NCI-H510A treated with DMSO at 0.1 percent for 48 hours (cell line): ENCODE results near the gene NTRK2.
"Not testable (repeated sequence)": the region's sequence is repeated elsewhere in the genome, so short reads cannot be mapped to it uniquely, and the experiment has no call there.

ENCODE experiments used
- DNase-seq: peaks from one replicate; lab custom pipeline; 2025; lab: John Stamatoyannopoulos, UW

The NTRK2 gene

DNA sequence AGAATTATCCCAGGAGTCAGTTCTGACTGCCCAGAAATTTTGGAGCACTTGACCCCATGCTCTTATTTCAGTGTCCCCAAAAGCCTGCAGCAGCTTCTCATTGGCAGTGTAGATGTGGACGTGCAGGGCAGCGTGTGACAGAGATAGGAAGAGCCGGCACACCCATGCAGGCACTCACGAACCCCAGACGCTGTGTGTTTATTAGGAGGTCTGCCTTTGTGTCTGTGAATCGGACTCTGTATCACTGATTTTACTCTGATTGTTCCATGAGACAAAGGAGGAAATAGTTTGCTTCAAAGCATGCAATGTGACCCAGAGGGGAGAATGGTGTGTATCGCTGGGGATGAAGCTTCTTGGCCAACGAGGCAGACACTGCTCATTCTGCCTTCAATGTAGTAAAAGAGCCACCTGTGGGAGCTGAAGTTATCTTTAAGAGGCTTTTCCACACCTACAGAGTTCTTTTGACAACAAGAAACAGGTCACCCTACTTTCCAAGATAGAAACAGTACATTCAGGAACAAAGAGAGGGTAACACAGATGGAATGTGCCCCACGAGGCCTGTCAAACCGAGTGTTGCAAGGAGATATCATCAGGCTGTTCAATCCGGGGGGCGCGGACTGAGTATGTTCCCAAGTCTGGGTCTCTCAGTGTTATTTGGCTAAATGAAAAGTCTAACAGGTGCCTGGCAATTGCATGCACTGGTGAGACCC is 224.0 kb downstream of the NTRK2 start:
- DNase-seq = no peak

DNA sequence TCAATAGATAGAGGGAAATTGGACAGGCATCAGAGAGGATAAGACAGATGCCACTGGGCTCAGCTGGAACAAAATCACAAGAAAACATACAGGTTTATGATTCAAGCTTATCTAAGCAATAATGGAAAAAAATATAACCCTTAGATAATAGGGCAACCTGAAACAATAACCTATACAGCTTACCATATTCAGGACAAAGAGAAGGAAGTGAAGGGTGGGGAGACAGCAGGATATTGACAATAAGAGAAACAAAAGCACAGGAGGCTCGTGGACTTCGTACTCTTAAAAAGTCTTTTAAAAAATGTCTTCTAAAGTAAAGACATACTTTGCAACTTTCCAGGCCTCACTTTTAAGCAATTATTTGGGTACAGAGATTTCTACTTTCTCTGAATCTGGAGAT is 225.3 kb downstream of the NTRK2 start:
- no peak for DNase-seq

DNA sequence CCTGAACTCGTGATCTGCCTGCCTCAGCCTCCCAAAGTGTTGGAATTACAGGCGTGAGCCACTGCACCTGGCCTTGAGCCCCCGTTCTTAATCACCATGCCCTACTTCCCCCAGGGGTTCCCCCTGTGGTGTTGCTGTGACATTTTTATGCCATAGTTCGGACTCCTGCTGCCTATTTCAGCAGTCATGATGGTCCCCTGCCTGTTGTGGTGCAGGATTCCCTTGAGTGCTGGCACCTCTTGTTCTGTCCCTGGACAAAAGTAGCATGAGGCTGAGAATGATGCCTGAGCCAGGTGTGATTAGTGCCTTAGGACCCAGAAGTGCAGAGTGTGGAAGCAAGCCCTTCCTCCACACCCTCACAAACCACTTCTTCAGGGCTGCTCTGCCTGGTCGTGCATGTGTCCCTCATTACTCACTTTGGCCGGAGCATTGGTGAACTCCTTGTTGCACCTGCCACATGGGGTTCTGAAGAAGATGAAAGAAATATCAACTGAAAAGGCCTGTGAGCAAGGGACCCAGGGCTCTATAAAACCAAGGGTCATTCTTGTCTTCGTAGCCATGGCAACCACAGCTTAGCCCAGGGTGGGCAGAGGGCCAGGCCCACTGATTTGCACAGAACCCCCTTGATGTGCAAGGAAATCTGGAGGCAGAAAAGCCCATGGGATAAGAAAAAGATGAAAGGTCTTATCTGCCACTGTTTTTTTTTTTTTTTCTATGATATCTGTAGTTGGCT is 228.0 kb downstream of the NTRK2 start:
- DNase-seq = no peak

DNA sequence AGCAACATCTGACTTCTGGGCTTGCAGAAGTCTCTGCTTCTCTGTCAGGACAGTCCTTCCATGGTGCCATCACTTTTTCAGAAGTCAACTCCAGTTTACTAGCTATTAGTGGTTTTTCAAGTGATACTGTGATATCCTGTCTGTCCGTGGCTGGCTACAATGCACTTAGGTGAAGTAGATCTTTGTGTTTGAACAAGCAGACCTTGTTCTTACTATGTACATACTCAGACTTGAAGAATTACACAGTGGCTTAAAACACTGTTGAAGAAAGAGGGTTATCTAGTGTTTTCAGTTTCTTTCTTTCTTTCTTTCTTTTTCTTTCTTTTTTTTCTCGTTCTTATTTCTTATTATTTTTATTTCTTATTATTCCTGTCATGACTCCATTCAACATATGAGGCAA is 228.7 kb downstream of the NTRK2 start:
- DNase-seq = peak; percentile 70

DNA sequence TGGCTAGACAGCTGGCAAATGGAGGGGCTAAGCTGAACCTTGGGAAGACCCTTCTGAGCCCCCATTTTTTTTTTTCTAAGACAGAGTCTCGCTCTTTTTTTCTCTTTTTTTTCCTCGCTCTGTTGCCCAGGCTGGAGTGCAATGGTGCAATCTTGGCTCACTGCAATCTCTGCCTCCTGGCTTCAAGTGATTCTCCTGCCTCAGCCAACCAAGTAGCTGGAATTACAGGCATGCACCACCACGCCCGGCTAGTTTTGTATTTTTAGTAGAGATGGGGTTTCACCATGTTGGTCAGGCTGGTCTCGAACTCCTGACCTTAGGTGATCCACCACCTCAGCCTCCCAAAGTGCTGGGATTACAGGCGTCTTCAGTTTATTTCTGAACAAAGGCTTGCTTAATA is 229.1 kb downstream of the NTRK2 start:
- DNase-seq = not testable (repeated sequence)

DNA sequence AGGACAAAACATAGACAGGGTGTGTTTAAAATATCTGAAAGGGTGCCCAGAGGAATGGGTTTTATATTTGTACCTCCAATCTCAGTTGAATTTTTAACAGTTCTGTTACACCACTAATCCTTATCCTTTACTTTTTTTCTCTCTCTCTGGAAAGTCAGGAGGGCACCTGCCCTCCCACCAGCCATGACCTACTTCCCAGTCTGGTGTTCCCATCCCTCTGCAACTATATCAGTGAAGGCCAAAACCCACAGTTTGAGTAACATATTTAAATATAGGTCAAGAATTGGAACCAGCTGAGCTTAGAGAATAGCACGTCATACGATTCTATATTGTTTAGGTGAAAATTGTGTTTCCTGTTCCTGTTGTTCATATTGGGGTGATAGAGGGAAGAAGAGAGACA is 229.8 kb downstream of the NTRK2 start:
- no peak for DNase-seq

DNA sequence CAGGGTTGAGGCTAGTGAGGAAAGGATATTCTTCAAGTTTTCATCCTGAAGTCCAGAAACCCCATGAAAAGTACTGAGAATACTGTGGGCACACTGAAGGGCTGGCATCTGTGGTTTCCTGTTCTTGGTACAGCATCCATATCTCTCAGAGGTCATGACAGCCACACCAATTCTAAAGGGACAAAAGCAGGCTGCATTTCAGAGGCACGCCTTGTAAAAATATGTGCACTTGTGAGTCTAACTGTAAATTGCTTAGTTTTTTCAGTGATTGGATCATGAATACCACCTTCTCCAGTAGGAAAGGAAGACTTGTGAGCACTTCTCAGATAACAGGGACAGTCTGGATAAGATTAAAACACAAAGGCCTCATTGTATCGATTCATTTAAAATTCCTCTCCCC is 230.9 kb downstream of the NTRK2 start:
- DNase-seq = no peak

DNA sequence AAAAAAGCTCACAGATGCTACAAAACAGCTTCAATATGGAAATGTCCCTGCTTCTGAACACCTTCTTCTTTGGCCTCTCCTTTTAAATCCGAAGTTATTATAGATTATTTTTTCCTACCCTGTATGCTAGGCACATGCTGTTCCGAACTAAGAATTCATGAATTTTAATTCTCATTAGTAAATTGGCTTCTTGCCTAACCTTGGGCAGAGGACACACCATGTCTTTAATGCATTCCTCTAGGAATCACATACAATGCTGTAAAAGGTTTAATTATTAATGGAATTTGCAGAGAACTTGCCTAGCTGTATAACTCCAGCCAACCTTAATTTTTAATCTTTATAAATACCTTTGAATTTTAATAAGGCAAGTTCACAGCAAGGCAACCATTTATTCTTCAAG is 234.4 kb downstream of the NTRK2 start:
- no peak for DNase-seq

DNA sequence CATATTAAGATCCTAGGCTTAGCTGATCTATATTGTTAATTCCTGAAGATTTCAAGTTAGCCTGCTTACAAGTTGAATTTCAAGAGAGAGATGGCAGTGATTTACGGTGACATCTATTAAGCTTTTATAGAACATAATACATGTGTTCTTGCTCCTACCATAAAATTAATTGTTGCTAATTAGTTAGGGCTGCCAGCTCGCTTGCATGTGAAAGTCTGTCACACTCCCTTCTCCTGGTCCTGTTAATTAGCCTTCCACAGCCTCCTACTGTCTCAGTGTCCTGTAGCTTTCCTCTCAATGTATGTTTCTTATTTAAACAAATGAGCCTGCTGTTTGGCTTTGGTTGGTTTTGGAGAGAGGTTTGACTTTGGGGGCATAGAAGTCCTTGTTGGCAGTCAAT is 247.2 kb downstream of the NTRK2 start:
- no peak for DNase-seq

DNA sequence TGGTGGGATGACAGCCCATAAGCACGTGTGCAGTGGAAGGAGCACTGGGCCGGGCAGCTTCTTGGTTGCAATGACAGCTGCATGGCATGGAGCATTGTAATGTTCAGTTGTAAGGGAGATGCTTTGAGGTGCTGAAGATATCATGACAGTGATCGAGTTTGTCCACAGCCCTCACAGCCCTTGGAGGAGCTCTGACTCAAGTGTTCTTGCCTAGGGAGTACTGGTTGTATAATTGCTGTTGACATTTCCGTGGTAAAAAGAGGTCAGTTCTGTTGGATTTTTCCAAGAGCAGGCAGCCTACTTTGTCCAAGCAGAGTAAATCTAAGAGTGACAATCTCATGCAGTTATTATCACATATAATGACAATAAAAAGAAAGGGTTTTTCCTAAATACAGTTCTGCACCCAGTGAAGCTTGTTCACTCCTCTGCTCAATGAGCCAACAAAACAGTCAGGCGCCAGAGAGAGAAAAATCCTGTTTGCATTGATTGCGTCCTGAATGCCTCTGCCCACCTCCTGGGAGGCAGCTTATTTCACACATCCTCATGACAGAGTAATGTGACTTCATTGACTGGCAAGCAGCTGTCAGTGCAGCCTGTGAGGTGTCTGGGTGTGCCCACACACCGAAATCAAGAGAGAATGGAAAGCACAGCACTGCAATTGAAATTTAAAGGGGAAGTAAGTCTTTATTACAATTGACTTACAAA is 248.0 kb downstream of the NTRK2 start:
- DNase-seq = peak; percentile 22

DNA sequence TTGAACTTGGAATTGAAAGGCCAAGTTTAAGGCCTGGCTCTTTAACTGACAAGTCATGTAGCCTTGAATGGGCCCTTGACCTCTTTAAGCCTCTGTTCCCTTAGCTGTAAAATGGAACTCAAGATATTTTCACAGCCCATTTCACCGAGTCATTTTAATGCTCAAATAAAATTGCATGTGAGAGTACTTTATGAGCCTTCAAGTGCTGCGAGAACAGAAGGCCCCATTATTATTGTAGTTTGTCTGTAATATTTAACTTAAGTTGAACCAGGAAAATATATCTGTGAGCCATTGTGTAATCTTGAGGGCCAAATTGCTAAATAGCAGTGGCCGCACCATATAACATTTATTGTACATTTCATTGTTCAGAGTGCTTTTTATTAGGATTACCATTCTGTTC is 249.9 kb downstream of the NTRK2 start:
- no peak for DNase-seq

DNA sequence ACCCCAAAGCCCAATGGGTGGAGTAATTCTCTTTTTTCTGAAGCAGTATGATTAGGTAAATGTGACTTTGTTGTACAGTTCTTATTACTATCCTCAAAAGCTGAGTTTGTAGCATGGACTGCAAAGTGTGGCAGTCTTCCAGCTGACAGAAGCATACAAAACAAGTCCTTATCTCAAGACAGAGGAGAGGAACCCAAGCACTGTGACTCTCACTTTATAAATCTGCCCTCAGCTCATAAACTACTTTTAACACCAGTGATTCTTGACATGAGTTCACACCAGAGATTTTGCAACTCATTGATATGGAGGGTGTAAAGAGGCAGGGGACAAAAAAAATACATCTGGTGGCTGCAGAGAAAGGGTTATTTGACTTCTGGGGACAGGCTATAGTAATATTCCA is 251.6 kb downstream of the NTRK2 start:
- no peak for DNase-seq

DNA sequence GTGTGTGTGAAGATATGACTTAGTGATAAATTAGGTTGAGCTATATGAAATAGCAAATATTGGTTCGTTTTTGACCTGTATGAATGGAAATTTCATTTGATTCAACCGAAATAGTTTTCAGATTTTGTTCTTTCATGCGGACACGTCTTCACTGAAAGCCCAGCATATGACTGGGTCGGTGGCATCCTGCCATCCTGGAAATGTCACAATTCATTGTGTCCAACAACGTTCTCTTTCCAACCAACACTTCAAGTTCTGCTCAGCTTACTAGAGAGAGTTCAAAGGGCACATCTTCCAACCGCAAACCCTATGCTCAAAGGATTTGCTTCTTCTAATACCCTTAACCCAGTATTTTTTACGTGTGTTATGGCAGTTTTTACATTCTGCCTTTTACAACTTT is 252.5 kb downstream of the NTRK2 start:
- DNase-seq = no peak

DNA sequence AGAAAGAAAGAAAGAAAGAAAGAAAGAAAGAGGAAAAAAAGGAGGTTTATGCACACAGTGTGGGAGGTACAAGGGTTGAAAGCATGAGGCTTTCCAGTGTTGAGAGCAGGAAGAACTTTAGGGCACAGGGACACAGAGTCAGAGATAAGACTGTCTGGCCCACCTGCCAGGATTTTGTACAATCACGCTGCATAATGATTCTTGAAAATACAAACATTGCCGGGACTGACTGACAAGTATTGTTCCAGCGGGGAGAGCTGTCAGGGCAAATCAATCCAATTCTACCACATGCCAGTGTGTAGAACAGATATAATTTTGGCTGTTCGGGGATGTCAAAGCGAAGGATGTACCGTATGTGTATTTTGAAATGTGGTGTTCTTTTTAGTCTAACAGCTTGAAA is 254.7 kb downstream of the NTRK2 start:
- DNase-seq = no peak

DNA sequence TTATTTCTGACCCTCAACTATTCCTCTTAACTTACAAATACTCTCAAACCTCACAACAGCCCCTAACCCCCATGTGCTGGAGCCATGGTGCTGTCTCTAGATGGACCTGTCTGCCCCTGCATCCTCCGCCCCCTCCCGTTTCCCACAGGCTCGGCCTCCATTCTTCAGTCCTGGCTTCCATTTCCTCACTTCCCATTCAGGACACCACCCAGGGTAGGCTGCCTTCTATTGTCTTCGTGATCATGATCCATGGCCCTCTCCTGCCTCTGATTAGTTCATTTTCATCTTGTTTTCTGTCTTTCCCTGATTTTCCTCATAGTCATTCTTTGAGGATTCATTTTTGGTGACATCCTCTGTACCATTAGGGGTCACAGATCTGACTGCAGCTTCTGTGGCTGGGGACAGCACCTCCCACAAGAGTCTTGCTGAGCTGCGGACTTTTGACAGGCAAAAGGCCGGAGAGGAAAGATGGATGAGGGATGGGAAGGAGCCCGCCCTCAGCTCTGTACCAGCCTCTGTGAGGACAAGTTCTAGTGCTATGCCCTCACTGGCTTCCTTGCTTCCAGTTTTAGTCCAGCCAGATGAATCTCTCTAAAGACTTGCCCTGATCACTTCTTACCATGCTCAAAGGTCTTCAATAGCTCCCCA is 255.8 kb downstream of the NTRK2 start:
- DNase-seq = no peak

DNA sequence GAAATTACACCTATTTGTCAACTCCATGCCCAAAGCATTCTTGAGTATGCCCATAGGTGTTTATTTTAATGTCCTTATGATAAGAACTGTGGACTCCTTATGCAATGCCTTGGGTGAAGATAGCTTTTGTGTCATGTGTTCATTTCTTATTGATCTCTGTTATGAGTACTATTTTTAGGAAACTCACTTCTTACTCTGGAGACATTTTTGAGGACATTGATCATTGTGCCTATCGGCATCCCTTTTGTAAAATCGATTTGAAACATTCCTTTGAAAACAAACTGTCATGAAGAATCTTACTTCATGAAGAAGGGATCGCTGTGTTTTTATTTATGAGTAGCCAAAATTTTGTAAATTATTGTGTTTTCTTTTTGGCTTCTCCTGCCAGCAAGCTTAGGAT is 257.3 kb downstream of the NTRK2 start:
- no peak for DNase-seq

DNA sequence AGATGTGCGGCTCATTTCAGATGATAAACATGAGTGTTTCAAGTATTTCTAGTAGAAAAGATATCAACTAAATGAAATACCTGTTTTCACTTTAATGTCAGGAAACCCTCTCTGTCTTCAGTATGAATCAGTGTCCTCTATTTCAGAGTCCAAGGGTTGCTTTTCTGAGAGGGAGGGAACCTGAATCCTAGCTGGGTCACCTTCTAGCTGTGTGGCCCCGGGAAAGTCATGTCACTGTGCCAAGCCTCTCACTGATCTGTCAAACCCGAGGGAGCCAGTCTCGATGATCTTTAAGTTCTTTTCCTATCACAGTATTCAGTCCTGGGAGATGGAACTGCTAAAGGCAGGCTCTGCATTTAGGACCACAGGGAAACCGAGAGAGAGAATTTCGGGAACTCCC is 258.9 kb downstream of the NTRK2 start:
- DNase-seq = no peak

DNA sequence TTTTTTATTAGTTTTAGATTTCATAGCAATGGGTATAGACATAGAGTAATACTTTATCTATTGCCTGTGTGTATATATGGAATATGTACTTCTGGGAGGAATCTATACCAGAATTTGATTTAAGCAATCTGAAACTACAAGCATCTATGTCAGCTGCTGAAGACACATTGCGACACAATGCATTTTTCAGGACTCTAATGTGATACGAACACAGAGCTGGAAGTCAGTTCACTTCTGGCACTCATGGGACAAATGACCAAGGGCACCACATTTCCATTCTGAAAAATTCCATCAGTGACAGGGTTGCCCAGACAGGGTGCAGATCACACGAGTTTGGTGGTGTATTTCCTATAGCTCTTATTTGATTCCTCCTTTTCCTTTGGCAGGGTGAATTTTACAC is 259.5 kb downstream of the NTRK2 start:
- DNase-seq = no peak

DNA sequence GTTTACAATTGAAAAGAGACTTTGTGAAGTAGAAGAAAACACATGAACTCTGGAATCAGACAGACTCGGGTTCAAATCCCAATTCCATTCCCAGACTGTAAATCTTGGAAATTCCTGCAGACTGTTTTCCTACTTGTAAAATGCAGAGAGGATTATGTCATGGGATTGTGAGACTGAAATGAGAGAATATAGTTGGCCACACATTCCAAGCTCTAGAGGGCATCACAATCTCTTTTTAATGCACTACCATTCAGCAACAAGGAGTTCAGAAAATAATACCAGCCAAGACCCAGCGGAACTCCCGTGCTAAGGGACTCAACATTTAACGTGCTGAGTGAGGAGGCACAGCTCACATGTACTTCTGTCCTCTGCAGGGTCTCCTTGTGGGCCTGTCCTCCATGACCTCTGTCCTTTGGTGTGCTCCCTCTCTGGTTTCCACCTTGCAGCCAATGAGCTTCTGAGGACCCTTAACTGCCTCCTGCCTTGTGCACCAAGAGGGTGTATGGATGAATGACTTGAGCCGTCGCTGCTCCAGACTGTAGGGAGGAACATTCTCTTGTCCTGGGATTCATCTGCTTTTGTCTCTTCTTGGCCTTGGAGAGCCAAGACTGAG is 263.5 kb downstream of the NTRK2 start:
- DNase-seq = no peak

DNA sequence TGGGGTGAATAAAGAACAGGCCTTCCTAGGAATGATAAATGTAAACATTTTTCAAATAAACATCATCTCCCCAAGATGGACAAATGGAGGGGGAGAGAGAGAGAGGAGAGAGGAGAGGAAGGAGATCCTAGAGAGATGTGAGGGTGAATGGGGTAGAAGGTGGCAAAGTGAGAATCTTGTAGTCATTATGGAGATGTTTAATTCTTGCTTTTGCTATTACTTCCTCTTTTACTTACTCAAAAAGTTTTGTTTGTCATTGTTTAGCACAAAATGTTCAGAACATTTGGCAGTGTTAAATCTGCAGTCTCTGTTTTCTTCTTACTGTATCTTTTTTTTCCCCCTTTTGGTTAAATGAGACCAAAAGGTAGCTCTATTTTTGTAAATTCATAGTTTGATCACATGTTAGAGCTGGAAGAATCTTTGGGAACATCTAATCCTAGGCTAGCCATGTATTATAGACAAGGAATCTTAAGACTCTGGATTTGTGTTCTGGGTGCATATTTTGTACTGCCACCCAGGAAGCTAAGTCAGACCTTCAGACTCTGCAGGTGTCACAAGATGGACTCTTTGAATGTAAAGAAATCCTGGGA is 266.1 kb downstream of the NTRK2 start:
- no peak for DNase-seq

DNA sequence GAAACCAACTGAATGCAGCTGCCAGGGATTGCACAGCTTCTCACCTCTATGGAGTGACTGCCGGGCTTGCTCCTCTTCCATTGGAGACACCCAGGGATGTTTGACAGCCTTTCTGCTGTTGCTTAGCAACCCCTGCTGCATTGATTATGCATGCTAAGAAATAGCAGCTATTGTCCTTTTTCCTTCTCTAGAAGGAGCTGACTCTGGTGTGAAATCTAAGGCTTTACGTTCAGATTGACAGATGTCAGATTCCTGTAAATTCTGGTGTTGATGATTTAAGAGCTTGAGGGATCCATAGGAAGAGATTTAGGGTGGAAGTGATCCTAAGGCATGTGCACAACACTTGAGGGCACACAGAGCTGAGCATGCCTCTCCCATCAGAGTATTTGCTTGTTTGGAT is 267.7 kb downstream of the NTRK2 start:
- DNase-seq = no peak

DNA sequence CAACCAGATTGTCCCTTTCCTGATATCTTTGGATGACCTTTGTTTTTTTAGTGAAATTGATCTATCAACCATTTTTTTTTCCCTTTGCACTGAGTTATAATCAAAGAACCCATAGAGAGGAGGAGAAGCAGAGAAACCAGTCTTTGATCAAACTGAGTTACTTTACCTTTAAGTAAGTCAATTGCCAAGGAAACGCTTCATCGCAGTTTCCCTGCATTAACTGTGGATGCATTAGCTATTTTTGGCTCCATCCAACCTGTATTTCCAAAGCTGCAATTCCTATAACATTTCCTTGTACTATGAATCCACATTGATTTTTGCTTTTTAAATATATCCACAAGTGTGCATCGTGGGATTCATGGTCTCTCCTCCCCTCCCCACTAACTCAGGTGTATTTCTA is 268.1 kb downstream of the NTRK2 start:
- DNase-seq = no peak
